ENCODE data around the gene CCDC124.

GRCh38 chr19:17944301-17944700 lies 11.5 kb downstream of the CCDC124 start:
- TF ChIP-seq CTCF (conservative IDR thresholded peaks at IDR 0.05): no peak
- TF ChIP-seq ZFX (IDR thresholded peaks at IDR 0.05): no peak
